Glutamatergic neuron (in vitro differentiated cells): ENCODE measurements around the gene SGCD. TPM values are rescaled to one million over a fixed set of nuclear protein-coding genes. Genes with fewer than 3 reads are reported as not detected.

Source experiments
- DNase-seq: peaks from one replicate; pipeline ENCODE4 v3.0.0; 2022
- H3K27ac Mint-ChIP-seq: one replicate; pipeline ENCODE4 v1.8.0; 2020; ENCODE audit warnings: mild to moderate bottlenecking, mixed read lengths, inconsistent platforms; ENCODE audit not compliant: unreplicated experiment
- H3K27me3 Mint-ChIP-seq: one replicate; pipeline ENCODE4 v1.8.0; 2020; ENCODE audit warnings: mild to moderate bottlenecking, moderate library complexity, mixed read lengths, inconsistent platforms; ENCODE audit not compliant: unreplicated experiment
- H3K36me3 Mint-ChIP-seq: one replicate; pipeline ENCODE4 v1.8.0; 2020; ENCODE audit warnings: mild to moderate bottlenecking, mixed read lengths, inconsistent platforms; ENCODE audit not compliant: unreplicated experiment
- H3K4me1 Mint-ChIP-seq: one replicate; pipeline ENCODE4 v1.8.0; 2020; ENCODE audit warnings: mild to moderate bottlenecking, low read depth, mixed read lengths, inconsistent platforms; ENCODE audit not compliant: unreplicated experiment
- H3K4me3 Mint-ChIP-seq: one replicate; pipeline ENCODE4 v1.8.0; 2020; ENCODE audit warnings: mild to moderate bottlenecking, mixed read lengths, inconsistent platforms; ENCODE audit not compliant: unreplicated experiment
- H3K9me3 Mint-ChIP-seq: one replicate; pipeline ENCODE4 v1.8.0; 2020; ENCODE audit warnings: mild to moderate bottlenecking, moderate library complexity, mixed read lengths, inconsistent platforms; ENCODE audit not compliant: unreplicated experiment
- total RNA-seq: library from RNA; stranded (reverse); fragmentation: NEBNext Ultra II Directional; extraction: Animal tissue kit (Norgen Biotek cat#: 25700); gene quantifications from one replicate; pipeline ENCODE4 v1.2.1, GENCODE V29; 2021; ENCODE audit not compliant: unreplicated experiment
- TF ChIP-seq, protein P1 (sequence below): fragments of 200-600 bp; sonication (generic); IDR thresholded peaks from one replicate; pipeline ENCODE4 v1.5.0; 2021; ENCODE audit not compliant: partially characterized antibody, unreplicated experiment

Gene SGCD
- total RNA-seq, 1 donor from 2014 or later: 0.20 TPM

- Mint-ChIP-seq H3K27ac (no peak overlapping the region), H3K4me1 (no peaks in the 10 kb centered on the region), H3K9me3 (no peaks in the 10 kb centered on the region), H3K4me3 (no peak overlapping the region), H3K27me3 (no peaks in the 10 kb centered on the region), H3K36me3 (no peaks in the 10 kb centered on the region)
- DNase-seq: no peak
- TF ChIP-seq, protein P1, sequence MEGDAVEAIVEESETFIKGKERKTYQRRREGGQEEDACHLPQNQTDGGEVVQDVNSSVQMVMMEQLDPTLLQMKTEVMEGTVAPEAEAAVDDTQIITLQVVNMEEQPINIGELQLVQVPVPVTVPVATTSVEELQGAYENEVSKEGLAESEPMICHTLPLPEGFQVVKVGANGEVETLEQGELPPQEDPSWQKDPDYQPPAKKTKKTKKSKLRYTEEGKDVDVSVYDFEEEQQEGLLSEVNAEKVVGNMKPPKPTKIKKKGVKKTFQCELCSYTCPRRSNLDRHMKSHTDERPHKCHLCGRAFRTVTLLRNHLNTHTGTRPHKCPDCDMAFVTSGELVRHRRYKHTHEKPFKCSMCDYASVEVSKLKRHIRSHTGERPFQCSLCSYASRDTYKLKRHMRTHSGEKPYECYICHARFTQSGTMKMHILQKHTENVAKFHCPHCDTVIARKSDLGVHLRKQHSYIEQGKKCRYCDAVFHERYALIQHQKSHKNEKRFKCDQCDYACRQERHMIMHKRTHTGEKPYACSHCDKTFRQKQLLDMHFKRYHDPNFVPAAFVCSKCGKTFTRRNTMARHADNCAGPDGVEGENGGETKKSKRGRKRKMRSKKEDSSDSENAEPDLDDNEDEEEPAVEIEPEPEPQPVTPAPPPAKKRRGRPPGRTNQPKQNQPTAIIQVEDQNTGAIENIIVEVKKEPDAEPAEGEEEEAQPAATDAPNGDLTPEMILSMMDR: no peak
Observed at GRCh38 chr5:156587012-156587411, 260.0 kb downstream of the SGCD start.

- no peak overlapping the region for H3K4me3 Mint-ChIP-seq
- H3K4me1 Mint-ChIP-seq: no peaks in the 10 kb centered on the region
- H3K9me3 Mint-ChIP-seq: no peaks in the 10 kb centered on the region
- H3K27me3 Mint-ChIP-seq: no peaks in the 10 kb centered on the region
- TF ChIP-seq, protein P1: no peak
- DNase-seq: no peak
- H3K36me3 Mint-ChIP-seq: no peaks in the 10 kb centered on the region
- H3K27ac Mint-ChIP-seq: no peak overlapping the region
Observed at GRCh38 chr5:156588306-156588705, 261.3 kb downstream of the SGCD start.

- no peak for DNase-seq
- no peaks in the 10 kb centered on the region for H3K9me3 Mint-ChIP-seq
- H3K36me3 Mint-ChIP-seq: no peaks in the 10 kb centered on the region
- no peak overlapping the region for H3K27ac Mint-ChIP-seq
- H3K4me1 Mint-ChIP-seq: no peaks in the 10 kb centered on the region
- H3K27me3 Mint-ChIP-seq: no peaks in the 10 kb centered on the region
- TF ChIP-seq, protein P1: no peak
- H3K4me3 Mint-ChIP-seq: no peak overlapping the region
Observed at GRCh38 chr5:156589104-156589945, 262.4 kb downstream of the SGCD start.

DNA sequence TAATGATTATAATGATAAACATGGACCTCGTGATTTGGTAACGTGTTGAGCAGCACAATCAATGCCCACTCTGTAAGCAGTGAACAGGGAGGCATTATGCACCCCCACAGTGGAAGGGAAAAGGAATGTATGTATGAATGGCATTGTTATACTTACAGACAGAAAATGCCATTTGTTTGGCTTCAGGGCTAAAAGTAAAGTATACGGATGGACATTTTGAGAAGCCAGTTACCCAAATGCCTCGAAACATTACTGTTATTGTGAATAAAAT, 262.9 kb downstream of the SGCD start:
- no peaks in the 10 kb centered on the region for H3K4me1 Mint-ChIP-seq
- TF ChIP-seq, protein P1: no peak
- no peak overlapping the region for H3K4me3 Mint-ChIP-seq
- H3K36me3 Mint-ChIP-seq: no peaks in the 10 kb centered on the region
- H3K27me3 Mint-ChIP-seq: no peaks in the 10 kb centered on the region
- H3K27ac Mint-ChIP-seq: no peak overlapping the region
- no peak for DNase-seq
- no peaks in the 10 kb centered on the region for H3K9me3 Mint-ChIP-seq

DNA sequence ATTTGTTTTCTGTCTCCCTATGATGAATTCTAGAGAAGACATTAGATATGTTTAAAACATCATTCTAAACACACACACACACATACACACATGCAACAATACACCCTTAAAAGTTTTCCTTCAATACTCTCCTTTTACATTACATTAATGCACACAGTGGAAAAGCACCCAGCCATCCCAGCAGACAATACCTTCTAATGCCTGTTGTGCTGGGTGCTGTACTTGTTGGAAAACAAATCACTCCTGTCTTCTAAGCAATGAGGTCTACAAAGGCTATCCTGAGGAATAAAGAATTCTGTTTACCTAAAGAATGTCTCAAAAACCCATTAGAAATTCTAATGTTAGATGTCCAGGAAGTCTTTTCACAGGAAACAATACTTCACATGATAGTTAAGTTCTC, 264.0 kb downstream of the SGCD start:
- Mint-ChIP-seq H3K27ac (no peak overlapping the region), H3K9me3 (no peaks in the 10 kb centered on the region), H3K36me3 (no peaks in the 10 kb centered on the region), H3K4me1 (no peaks in the 10 kb centered on the region), H3K4me3 (no peak overlapping the region), H3K27me3 (no peaks in the 10 kb centered on the region)
- TF ChIP-seq, protein P1: no peak
- DNase-seq: no peak
